ENCODE data around the gene PDE2A. TPM values are rescaled to one million over a fixed set of nuclear protein-coding genes. Genes with fewer than 3 reads are reported as not detected.
A peak's percentile ranks its signal among the peaks of the same experiment; 100 is the strongest.

PDE2A gene
- total RNA-seq, 4 donors from 2014 or later = 13.4 to 26.6 (median 21.9) TPM

DNA sequence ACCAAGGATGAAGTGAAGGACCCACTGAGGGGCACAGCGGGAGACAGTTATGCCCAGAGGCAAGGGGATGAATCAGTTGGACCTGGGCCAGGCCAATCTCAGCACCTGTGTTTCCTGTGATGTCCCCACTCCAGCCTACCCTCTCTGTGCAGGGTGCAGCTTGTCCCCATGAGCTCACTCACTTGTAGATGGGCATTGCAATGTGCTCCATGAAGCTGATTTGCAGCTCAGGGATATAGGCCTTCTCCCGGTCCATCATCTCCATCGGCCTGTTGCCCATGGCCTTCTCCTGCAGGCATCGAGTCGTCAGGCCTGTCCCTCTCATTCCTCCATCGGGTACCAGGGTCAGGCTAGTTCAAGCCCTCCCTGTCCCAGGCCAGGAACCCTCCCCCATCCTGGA lies 96.2 kb downstream of the PDE2A start:
- H3K27ac ChIP-seq = no peak overlapping the region
- no peak overlapping the region for H3K4me3 ChIP-seq
- in situ Hi-C loops (cut with MboI; ENCODE audit: low sequenced_read_pairs in 4 of 4) (loop anchor here in 3 of 4 donors (10.0 kb wide), 1 partner anchor 103 kb away; no protein-coding TSS in a partner anchor), intact Hi-C loops (cut with DNase I; ENCODE audit: low total_unique reads) (no loop called here)
- TF ChIP-seq, protein P1, sequence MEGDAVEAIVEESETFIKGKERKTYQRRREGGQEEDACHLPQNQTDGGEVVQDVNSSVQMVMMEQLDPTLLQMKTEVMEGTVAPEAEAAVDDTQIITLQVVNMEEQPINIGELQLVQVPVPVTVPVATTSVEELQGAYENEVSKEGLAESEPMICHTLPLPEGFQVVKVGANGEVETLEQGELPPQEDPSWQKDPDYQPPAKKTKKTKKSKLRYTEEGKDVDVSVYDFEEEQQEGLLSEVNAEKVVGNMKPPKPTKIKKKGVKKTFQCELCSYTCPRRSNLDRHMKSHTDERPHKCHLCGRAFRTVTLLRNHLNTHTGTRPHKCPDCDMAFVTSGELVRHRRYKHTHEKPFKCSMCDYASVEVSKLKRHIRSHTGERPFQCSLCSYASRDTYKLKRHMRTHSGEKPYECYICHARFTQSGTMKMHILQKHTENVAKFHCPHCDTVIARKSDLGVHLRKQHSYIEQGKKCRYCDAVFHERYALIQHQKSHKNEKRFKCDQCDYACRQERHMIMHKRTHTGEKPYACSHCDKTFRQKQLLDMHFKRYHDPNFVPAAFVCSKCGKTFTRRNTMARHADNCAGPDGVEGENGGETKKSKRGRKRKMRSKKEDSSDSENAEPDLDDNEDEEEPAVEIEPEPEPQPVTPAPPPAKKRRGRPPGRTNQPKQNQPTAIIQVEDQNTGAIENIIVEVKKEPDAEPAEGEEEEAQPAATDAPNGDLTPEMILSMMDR (IDR thresholded peaks at IDR 0.05 in 4 of 5, conservative IDR thresholded peaks at IDR 0.05 in 1 of 5) = no peak
- TF ChIP-seq POLR2A (IDR thresholded peaks at IDR 0.05) = no peak
- DNase-seq = peak in 1 of 2 donors; percentile 8
- H3K27me3 ChIP-seq = no peaks in the 10 kb centered on the region
- no peaks in the 10 kb centered on the region for H3K9me3 ChIP-seq
- peaks cover 0 to 14% of the 10 kb centered on the region in 2 donors for H3K36me3 ChIP-seq
- H3K4me1 ChIP-seq = no peaks in the 10 kb centered on the region
- ATAC-seq = no peak

DNA sequence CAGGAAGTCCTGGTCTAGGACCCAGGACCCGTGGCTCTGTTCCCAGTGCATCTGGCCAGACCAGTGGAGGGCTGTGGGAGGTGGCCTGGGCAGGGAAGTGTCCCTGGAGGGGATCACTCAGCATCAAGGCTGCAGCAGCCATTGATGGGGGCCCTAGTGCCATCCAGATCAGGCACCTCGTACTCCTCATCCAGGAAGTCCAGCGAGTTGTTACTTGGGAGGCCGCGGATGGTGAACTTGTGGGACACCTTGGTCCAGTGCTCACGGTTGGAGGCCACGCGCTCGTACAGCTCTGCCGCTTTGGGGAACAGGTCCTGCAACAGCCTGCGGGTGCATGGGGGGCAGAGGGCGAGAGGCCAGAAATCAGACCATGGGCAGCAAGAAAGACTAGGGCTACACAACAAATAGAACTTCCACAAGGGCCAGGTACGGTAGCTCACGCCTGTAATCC lies 96.9 kb downstream of the PDE2A start:
- Histone ChIP-seq H3K4me1 (no peaks in the 10 kb centered on the region), H3K27me3 (no peaks in the 10 kb centered on the region), H3K36me3 (peaks cover 0 to 14% of the 10 kb centered on the region in 2 donors), H3K27ac (no peak overlapping the region), H3K4me3 (no peak overlapping the region), H3K9me3 (no peaks in the 10 kb centered on the region)
- ATAC-seq (no peak), DNase-seq (peak in 1 of 2 donors; percentile 4)
- intact Hi-C loops (cut with DNase I; ENCODE audit: low total_unique reads) = no loop called here
- no peak for TF ChIP-seq POLR2A (IDR thresholded peaks at IDR 0.05)
- TF ChIP-seq, protein P1 (IDR thresholded peaks at IDR 0.05 in 4 of 5, conservative IDR thresholded peaks at IDR 0.05 in 1 of 5) = no peak
- in situ Hi-C loops (cut with MboI; ENCODE audit: low sequenced_read_pairs in 4 of 4) = loop anchor here in 3 of 4 donors (10.0 kb wide), 1 partner anchor 102 kb away; no protein-coding TSS in a partner anchor

DNA sequence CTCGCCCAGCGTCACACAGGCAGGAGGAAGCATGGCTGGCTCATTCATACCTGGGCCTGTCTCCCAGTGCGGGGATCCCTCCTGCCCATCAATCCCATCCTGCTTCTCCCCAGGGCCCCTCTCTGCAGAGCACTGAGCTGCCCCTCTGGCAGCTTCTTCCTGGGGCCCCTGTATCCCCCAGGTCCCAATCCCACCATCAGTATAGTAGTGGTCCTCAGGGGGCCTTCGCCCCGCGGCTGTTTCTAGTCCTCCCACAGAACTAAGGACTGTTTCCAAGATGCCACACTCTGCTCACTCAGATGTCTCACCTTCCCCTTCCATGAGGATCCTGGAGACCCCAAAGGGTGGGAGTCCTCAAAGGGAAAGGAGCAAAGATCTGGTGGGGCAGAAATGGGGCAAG lies 97.6 kb downstream of the PDE2A start:
- DNase-seq = no peak
- no peaks in the 10 kb centered on the region for H3K27me3 ChIP-seq
- no peak overlapping the region for H3K27ac ChIP-seq
- H3K4me3 ChIP-seq = no peak overlapping the region
- in situ Hi-C loops (cut with MboI; ENCODE audit: low sequenced_read_pairs in 4 of 4) = loop anchor here in 3 of 4 donors (10.0 kb wide), 1 partner anchor 102 kb away; no protein-coding TSS in a partner anchor
- no peak for ATAC-seq
- TF ChIP-seq, protein P1 (IDR thresholded peaks at IDR 0.05 in 4 of 5, conservative IDR thresholded peaks at IDR 0.05 in 1 of 5) = no peak
- no peak for TF ChIP-seq POLR2A (IDR thresholded peaks at IDR 0.05)
- peaks cover 0 to 9% of the 10 kb centered on the region in 2 donors for H3K36me3 ChIP-seq
- no peaks in the 10 kb centered on the region for H3K9me3 ChIP-seq
- no peaks in the 10 kb centered on the region for H3K4me1 ChIP-seq
- intact Hi-C loops (cut with DNase I; ENCODE audit: low total_unique reads) = no loop called here

DNA sequence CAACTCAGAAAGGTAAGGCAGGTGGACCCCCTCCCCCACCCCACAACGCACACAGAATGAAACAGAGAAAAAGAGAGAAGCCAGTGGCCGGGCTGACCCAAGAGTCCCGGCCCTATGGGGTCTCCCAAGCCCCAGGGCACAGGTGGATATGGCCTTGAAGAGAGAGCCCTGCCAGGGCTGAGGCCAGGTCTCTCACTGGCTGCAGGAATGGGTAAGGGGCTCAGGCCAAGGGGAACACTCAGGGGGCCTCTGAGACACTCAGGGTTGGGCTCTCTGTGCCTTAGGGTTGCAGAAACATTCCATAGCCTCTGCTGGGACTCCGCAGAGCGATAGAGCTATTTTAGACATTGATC lies 98.0 kb downstream of the PDE2A start:
- no peaks in the 10 kb centered on the region for H3K4me1 ChIP-seq
- no peaks in the 10 kb centered on the region for H3K27me3 ChIP-seq
- H3K9me3 ChIP-seq = no peaks in the 10 kb centered on the region
- H3K4me3 ChIP-seq = no peak overlapping the region
- DNase-seq (no peak), ATAC-seq (no peak)
- TF ChIP-seq, protein P1 (IDR thresholded peaks at IDR 0.05 in 4 of 5, conservative IDR thresholded peaks at IDR 0.05 in 1 of 5) = no peak
- H3K27ac ChIP-seq = no peak overlapping the region
- intact Hi-C loops (cut with DNase I; ENCODE audit: low total_unique reads) (no loop called here), in situ Hi-C loops (cut with MboI; ENCODE audit: low sequenced_read_pairs in 4 of 4) (loop anchor here in 3 of 4 donors (10.0 kb wide), 1 partner anchor 101 kb away; no protein-coding TSS in a partner anchor)
- peaks cover 0 to 5% of the 10 kb centered on the region in 2 donors for H3K36me3 ChIP-seq

All from gastrocnemius medialis (tissue), 4 donors.